OCI-LY7 (cell line): ENCODE results near the gene GLTP. TPM values are rescaled to one million over a fixed set of nuclear protein-coding genes. Genes with fewer than 3 reads are reported as not detected.

Experiments
- BruUV-seq: library from RNA; stranded (reverse); fragments of 400-500 nt; replicated peaks from 2 replicates; lab custom pipeline; 2021; lab: Mats Ljungman, UMichigan
- CTCF ChIA-PET: fragments of 300-600 bp; sonication (Branson Sonifier 250); formaldehyde crosslinking; loops from one replicate; lab custom pipeline; 2022; ENCODE audit warnings: antibody characterized with exemption; ENCODE audit not compliant: unreplicated experiment; lab: Charles Lee
- POLR2A ChIA-PET: fragments of 300-600 bp; sonication (Branson Sonifier 250); formaldehyde crosslinking; loops from one replicate; lab custom pipeline; 2022; ENCODE audit warnings: antibody characterized with exemption; lab: Charles Lee
- DNase-seq: peaks from one replicate; pipeline ENCODE4 v3.0.0-alpha.2; 2015; ENCODE audit warnings: low spot score
- H2AFZ ChIP-seq: fragments of 200-600 bp; sonication (generic), shearing (Covaris generic); 2 replicates; pipeline ENCODE4 v1.6.1; 2014; ENCODE audit warnings: mild to moderate bottlenecking, antibody characterized with exemption, low read length, moderate library complexity
- H3K27ac ChIP-seq: fragments of 200-600 bp; sonication (generic); 2 replicates; pipeline ENCODE4 v1.5.1; 2014; ENCODE audit warnings: mixed run types, low read depth, mild to moderate bottlenecking, moderate library complexity, low read length, inconsistent platforms; ENCODE audit not compliant: poor library complexity, severe bottlenecking
- H3K36me3 ChIP-seq: fragments of 200-600 bp; sonication (generic); 2 replicates; pipeline ENCODE4 v1.6.1; 2014; ENCODE audit warnings: mild to moderate bottlenecking, antibody characterized with exemption, low read length, moderate library complexity, mixed read lengths; ENCODE audit not compliant: insufficient read depth
- H3K4me1 ChIP-seq: fragments of 200-600 bp; sonication (generic); 2 replicates; pipeline ENCODE4 v1.5.1; 2014; ENCODE audit warnings: mild to moderate bottlenecking, low read length; ENCODE audit not compliant: insufficient read depth, poor library complexity, severe bottlenecking
- H3K4me2 ChIP-seq: fragments of 200-600 bp; sonication (generic); 2 replicates; pipeline ENCODE4 v1.6.1; 2014; ENCODE audit warnings: mild to moderate bottlenecking, low read length
- H3K4me3 ChIP-seq: fragments of 200-600 bp; sonication (generic); 2 replicates; pipeline ENCODE4 v1.5.1; 2014; ENCODE audit warnings: mild to moderate bottlenecking, low read depth, low read length; ENCODE audit not compliant: poor library complexity, severe bottlenecking
- H3K79me2 ChIP-seq: fragments of 200-600 bp; sonication (generic); 2 replicates; pipeline ENCODE4 v1.6.1; 2016; ENCODE audit warnings: low read depth, mild to moderate bottlenecking, low read length, moderate library complexity, mixed read lengths; ENCODE audit not compliant: insufficient read depth
- H3K9me2 ChIP-seq: fragments of 200-600 bp; sonication (generic); 2 replicates; pipeline ENCODE4 v1.6.1; 2016; ENCODE audit warnings: mild to moderate bottlenecking, low read length, mixed read lengths; ENCODE audit not compliant: insufficient read depth
- H3K9me3 ChIP-seq: fragments of 200-600 bp; sonication (generic); 2 replicates; pipeline ENCODE4 v1.6.1; 2014; ENCODE audit warnings: mild to moderate bottlenecking, mixed run types, low read length, mixed read lengths
- H4K20me1 ChIP-seq: fragments of 200-600 bp; sonication (generic); 2 replicates; pipeline ENCODE4 v1.6.1; 2014; ENCODE audit warnings: mild to moderate bottlenecking, antibody characterized with exemption, low read length, moderate library complexity, mixed read lengths; ENCODE audit not compliant: insufficient read depth
- CTCF ChIP-seq: fragments of 200-600 bp; sonication (generic); conservative IDR thresholded peaks from 2 replicates; pipeline ENCODE4 v1.5.1; 2014; ENCODE audit warnings: mild to moderate bottlenecking, antibody characterized with exemption, low read length, moderate library complexity, mixed read lengths
- EZH2phosphoT487 ChIP-seq: fragments of 200-600 bp; sonication (generic); IDR thresholded peaks from 2 replicates; pipeline ENCODE4 v1.6.1; 2018; ENCODE audit warnings: low read depth, borderline replicate concordance, mild to moderate bottlenecking, mixed run types, antibody characterized with exemption, low read length, moderate library complexity, mixed read lengths
- intact Hi-C: fragments of 100-400 bp; cut with micrococcal nuclease; formaldehyde crosslinking; loops from one replicate; pipeline ENCODE4 v1.10.0; 2022; ENCODE audit not compliant: unreplicated experiment
- total RNA-seq, 2 experiments: library from RNA; depleted of rRNA in 1 of 2; stranded (reverse); fragments of >200 nt in 1 of 2; shearing (Covaris generic) in 1 of 2; gene quantifications; 2 replicates each; pipeline ENCODE4 v1.2.3, GENCODE V29; 2014 to 2022

Gene GLTP
- total RNA-seq, 2 experiments from 2014 or later: 24.0 to 27.3 TPM

- DNase-seq: no peak
- no peak overlapping the region for H3K4me3 ChIP-seq
- H3K9me2 ChIP-seq: no peaks in the 10 kb centered on the region
- no peaks in the 10 kb centered on the region for H4K20me1 ChIP-seq
- no TSS peak for BruUV-seq
- H3K9me3 ChIP-seq: no peaks in the 10 kb centered on the region
- H3K4me2 ChIP-seq: no peak overlapping the region
- no peak overlapping the region for H2AFZ ChIP-seq
- CTCF ChIA-PET: no interaction called here
- H3K27ac ChIP-seq: no peak overlapping the region
- no peaks in the 10 kb centered on the region for H3K79me2 ChIP-seq
- H3K4me1 ChIP-seq: no peaks in the 10 kb centered on the region
- no peaks in the 10 kb centered on the region for H3K36me3 ChIP-seq
- intact Hi-C loops: no loop called here
- no peak for TF ChIP-seq EZH2phosphoT487
- POLR2A ChIA-PET: no interaction called here
These were observed 57.9 kb downstream of the GLTP start for GRCh38 chr12:109822416-109822815.

GRCh38 chr12:109821968-109822367 is 58.4 kb downstream of the GLTP start:
- intact Hi-C loops: no loop called here
- no peaks in the 10 kb centered on the region for H3K9me2 ChIP-seq
- BruUV-seq: no TSS peak
- no peaks in the 10 kb centered on the region for H3K9me3 ChIP-seq
- no peak for TF ChIP-seq EZH2phosphoT487
- no peak for TF ChIP-seq CTCF
- H4K20me1 ChIP-seq: no peaks in the 10 kb centered on the region
- no peaks in the 10 kb centered on the region for H3K4me1 ChIP-seq
- H3K4me2 ChIP-seq: no peak overlapping the region
- CTCF ChIA-PET: no interaction called here
- POLR2A ChIA-PET: no interaction called here
- H3K79me2 ChIP-seq: no peaks in the 10 kb centered on the region
- no peak overlapping the region for H3K4me3 ChIP-seq
- DNase-seq: no peak
- H2AFZ ChIP-seq: no peak overlapping the region
- H3K36me3 ChIP-seq: no peaks in the 10 kb centered on the region
- H3K27ac ChIP-seq: no peak overlapping the region

- Histone ChIP-seq H3K9me3 (no peaks in the 10 kb centered on the region), H3K4me2 (no peak overlapping the region), H3K4me1 (no peaks in the 10 kb centered on the region), H3K79me2 (no peaks in the 10 kb centered on the region), H3K36me3 (no peaks in the 10 kb centered on the region), H3K9me2 (no peaks in the 10 kb centered on the region), H2AFZ (no peak overlapping the region), H4K20me1 (no peaks in the 10 kb centered on the region), H3K27ac (no peak overlapping the region), H3K4me3 (no peak overlapping the region)
- TF ChIP-seq CTCF (no peak), EZH2phosphoT487 (no peak)
- no peak for DNase-seq
- ChIA-PET POLR2A (no interaction called here), CTCF (no interaction called here)
- BruUV-seq: no TSS peak
- intact Hi-C loops: no loop called here
These were observed 59.4 kb downstream of the GLTP start for GRCh38 chr12:109820816-109821381.
